Adrenal gland (tissue), 12 donors: ENCODE data around the gene PUSL1. TPM values are rescaled to one million over a fixed set of nuclear protein-coding genes. Genes with fewer than 3 reads are reported as not detected.

Experiments used
- DNase-seq, 7 donors: peaks; one replicate each; pipeline ENCODE4 v3.0.0-alpha.2; 2019 to 2020
- H3K27ac ChIP-seq, 5 donors: fragments of 200-600 bp; sonication (generic) in 4 of 5; 1 replicate in 3 of 5; 2 replicates in 2 of 5; pipeline versions ENCODE4 v1.5.1 to v1.8.0; 2016 to 2020; ENCODE audit warnings: mild to moderate bottlenecking in 1 of 5
- H3K27me3 ChIP-seq: fragments of 200-600 bp; 2 replicates; pipeline ENCODE4 v1.8.0; 2021
- H3K36me3 ChIP-seq, 2 donors: fragments of 200-600 bp; replicated peaks in 1 of 2; 1 replicate in 1 of 2; 2 replicates in 1 of 2; pipeline versions ENCODE4 v1.5.1 to v1.8.0; 2018 to 2022
- H3K4me1 ChIP-seq, 2 donors: fragments of 200-600 bp; replicated peaks in 1 of 2; 1 replicate in 1 of 2; 2 replicates in 1 of 2; pipeline versions ENCODE4 v1.5.1 to v1.8.0; 2018 to 2021
- H3K4me3 ChIP-seq, 4 donors: fragments of 200-600 bp; sonication (generic) in 3 of 4; one replicate each; pipeline ENCODE4 v1.5.1; 2016 to 2018
- H3K9me3 ChIP-seq, 3 donors: fragments of 200-600 bp; sonication (generic) in 1 of 3; replicated peaks in 1 of 3; 1 replicate in 2 of 3; 2 replicates in 1 of 3; pipeline versions ENCODE4 v1.5.1 to v1.8.0; 2016 to 2021
- POLR2A ChIP-seq, 2 donors: fragments of 450-650 bp; IDR thresholded peaks; one replicate each; pipeline ENCODE4 v1.6.1; 2017; ENCODE audit warnings: antibody characterized with exemption in 2 of 2, mild to moderate bottlenecking in 2 of 2, moderate library complexity in 1 of 2
- WGBS, 4 donors: extraction: QIAGEN DNeasy Blood & Tissue Kit in 2 of 4; methylation state at CpG; one replicate each; pipeline versions ENCODE4 v1.1.5 to v1.1.7; 2013 to 2017; 5-methylcytosine and 5-hydroxymethylcytosine counted together
- intact Hi-C, 2 donors: fragments of 100-400 bp; cut with DNase I; formaldehyde crosslinking; loops; one replicate each; pipeline versions ENCODE4 v1.14.1 to v1.15.0; 2022 to 2023
- polyA plus RNA-seq, 3 donors: library from polyadenylated mRNA; stranded (reverse); fragments of 200-250 nt in 2 of 3; fragments of 350-450 nt in 1 of 3; fragmentation: Illumina TruSeq in 1 of 3; extraction: RNeasy Lipid Tissue Mini Kit (QIAGEN cat#74804) in 1 of 3; gene quantifications; one replicate each; pipeline ENCODE4 v1.2.3, GENCODE V29; 2013 to 2014
- total RNA-seq, 9 donors: library from RNA; depleted of rRNA in 4 of 9; stranded (reverse); fragments of >200 nt in 4 of 9; fragments of 120-200 nt in 1 of 9; fragmentation: NEBNext Ultra II Directional in 1 of 9; extraction: Animal tissue kit (Norgen Biotek cat#: 25700) in 1 of 9; gene quantifications; one replicate each; pipeline versions ENCODE4 v1.1.0 to v1.2.4, GENCODE V29; 2013 to 2023
- TF ChIP-seq, protein P1 (sequence below), 6 experiments: fragments of 450-650 bp in 4 of 6; fragments of 200-600 bp in 2 of 6; sonication (generic) in 1 of 6; IDR thresholded peaks; 1 replicate in 5 of 6; 2 replicates in 1 of 6; pipeline versions ENCODE4 v1.5.1 to v1.8.0; 2016 to 2021; ENCODE audit warnings: antibody characterized with exemption in 6 of 6, mild to moderate bottlenecking in 2 of 6, moderate library complexity in 1 of 6
- donor health status: healthy with polysubstance abuse.
- donor health status: Bipolar disorder and iron deficiency.
- donor health status: DM: yes; HTN: yes; CAD: no.
- donor health status: DM: no; HTN: no; CAD: no.
- donor health status: DM: no; HTN: no; CAD: no.
- donor health status: DM: yes; HTN: yes; CAD: no.

The PUSL1 gene
- total and polyA plus RNA-seq, 12 donors: 2.5 to 43.8 (median 26.1) TPM

DNA sequence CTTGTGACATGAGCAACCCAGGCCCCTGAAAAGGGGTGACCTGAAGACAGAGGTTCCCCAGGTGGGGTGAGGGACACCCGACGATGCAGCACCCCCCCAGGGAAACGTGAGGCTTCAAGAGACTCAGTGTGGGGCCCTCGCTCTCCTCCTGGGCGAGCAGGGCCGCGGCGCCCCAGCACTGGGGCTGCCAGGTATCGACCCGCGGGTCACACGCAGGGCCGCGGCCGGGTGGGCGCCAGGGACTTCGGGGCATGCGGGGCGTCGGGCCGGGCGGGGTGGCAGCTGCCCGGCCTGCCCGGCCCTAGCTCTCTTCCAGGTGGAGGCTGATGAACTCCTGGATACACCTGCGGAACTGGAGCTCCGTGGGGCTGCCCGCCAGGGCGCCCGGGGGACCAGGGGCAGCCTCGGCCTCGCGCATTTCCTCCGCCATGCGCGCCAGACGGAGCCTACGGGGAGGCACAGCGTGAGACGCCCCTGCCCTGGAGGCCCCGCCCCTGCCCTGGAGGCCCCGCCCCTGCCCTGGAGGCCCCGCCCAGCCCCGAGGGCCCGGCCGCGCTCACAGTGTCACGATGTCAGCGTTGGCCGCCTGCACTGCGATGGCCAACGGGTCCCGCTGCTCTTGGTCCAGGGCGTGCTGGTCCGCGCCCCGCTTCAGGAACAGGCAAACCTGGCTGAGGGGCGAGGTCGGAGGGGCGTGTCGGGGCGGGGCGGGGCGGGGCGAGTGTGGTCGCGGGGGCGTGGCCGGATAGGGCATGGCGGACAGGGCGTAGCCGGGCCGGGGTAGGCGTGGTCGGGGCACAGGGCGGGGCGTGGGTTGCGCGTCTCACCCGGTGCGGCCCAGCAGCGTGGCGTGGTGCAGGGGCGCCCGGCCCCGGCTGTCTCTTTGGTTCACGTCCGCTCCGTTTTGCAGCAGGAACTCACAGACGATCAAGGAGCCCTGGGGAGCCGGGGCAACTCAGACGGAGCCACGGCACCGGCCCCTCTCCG, 14.8 kb upstream of the PUSL1 start:
- no peak for TF ChIP-seq POLR2A (IDR thresholded peaks at IDR 0.05)
- TF ChIP-seq, protein P1, sequence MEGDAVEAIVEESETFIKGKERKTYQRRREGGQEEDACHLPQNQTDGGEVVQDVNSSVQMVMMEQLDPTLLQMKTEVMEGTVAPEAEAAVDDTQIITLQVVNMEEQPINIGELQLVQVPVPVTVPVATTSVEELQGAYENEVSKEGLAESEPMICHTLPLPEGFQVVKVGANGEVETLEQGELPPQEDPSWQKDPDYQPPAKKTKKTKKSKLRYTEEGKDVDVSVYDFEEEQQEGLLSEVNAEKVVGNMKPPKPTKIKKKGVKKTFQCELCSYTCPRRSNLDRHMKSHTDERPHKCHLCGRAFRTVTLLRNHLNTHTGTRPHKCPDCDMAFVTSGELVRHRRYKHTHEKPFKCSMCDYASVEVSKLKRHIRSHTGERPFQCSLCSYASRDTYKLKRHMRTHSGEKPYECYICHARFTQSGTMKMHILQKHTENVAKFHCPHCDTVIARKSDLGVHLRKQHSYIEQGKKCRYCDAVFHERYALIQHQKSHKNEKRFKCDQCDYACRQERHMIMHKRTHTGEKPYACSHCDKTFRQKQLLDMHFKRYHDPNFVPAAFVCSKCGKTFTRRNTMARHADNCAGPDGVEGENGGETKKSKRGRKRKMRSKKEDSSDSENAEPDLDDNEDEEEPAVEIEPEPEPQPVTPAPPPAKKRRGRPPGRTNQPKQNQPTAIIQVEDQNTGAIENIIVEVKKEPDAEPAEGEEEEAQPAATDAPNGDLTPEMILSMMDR (IDR thresholded peaks at IDR 0.05): no peak
- no peak for DNase-seq
- H3K36me3 ChIP-seq: peaks cover 0 to 9% of the 10 kb centered on the region in 2 donors
- no peaks in the 10 kb centered on the region for H3K9me3 ChIP-seq
- no peaks in the 10 kb centered on the region for H3K27me3 ChIP-seq
- WGBS, 4 donors: 66 to 81% (median 78%) methylated on average over 4 to 94 of the region's 94 CpGs
- no peaks in the 10 kb centered on the region for H3K4me1 ChIP-seq
- H3K27ac ChIP-seq: no peak overlapping the region
- H3K4me3 ChIP-seq: no peak overlapping the region
- intact Hi-C loops: loop anchor here in 1 of 2 donors (10.0 kb wide), 1 partner anchor 309 kb away; the partner anchor contains the start of gene PERM1

DNA sequence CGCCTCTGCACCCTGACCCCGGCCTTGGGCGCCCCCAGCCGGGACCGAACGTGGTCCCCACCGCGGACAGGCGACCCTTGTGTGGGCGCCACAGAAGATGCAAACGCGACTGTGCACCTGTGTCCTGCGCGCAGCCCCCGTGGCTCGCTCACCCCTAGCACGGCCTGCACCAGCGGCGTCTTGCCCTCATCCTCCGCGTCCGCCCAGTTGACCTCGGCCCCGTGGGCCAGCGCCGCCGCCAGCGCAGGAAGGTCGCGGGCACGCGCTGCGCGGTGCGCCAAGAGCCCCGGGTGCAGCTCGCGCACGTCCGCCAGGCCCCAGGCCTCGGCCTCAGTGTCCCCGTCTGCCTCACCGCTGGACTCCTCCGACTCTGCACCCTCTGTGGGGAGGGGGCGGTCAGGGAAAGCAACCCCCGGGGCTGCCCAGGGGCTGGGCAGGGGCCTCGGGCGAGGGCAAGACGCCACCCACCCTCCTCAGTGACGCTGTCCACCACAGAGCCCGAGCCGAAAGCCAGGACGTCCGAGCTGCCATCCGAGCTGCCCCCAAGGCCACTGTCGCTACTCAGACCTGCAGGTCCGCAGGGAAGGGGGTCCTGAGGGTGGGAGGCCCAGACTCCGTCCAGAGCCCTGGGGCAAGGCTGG, 14.0 kb upstream of the PUSL1 start:
- DNase-seq: no peak
- Histone ChIP-seq H3K4me1 (no peaks in the 10 kb centered on the region), H3K9me3 (no peaks in the 10 kb centered on the region), H3K27ac (no peak overlapping the region), H3K36me3 (peaks cover 0 to 9% of the 10 kb centered on the region in 2 donors), H3K27me3 (no peaks in the 10 kb centered on the region), H3K4me3 (no peak overlapping the region)
- 86 to 89% methylated on average over 57 to 58 of the region's 58 CpGs; no CpG with 5 or more reads in 2 of the 4 donors for WGBS, 4 donors
- TF ChIP-seq, protein P1 (IDR thresholded peaks at IDR 0.05): no peak
- no peak for TF ChIP-seq POLR2A (IDR thresholded peaks at IDR 0.05)
- intact Hi-C loops: loop anchor here in 1 of 2 donors (10.0 kb wide), 1 partner anchor 310 kb away; the partner anchor contains the start of gene PERM1

DNA sequence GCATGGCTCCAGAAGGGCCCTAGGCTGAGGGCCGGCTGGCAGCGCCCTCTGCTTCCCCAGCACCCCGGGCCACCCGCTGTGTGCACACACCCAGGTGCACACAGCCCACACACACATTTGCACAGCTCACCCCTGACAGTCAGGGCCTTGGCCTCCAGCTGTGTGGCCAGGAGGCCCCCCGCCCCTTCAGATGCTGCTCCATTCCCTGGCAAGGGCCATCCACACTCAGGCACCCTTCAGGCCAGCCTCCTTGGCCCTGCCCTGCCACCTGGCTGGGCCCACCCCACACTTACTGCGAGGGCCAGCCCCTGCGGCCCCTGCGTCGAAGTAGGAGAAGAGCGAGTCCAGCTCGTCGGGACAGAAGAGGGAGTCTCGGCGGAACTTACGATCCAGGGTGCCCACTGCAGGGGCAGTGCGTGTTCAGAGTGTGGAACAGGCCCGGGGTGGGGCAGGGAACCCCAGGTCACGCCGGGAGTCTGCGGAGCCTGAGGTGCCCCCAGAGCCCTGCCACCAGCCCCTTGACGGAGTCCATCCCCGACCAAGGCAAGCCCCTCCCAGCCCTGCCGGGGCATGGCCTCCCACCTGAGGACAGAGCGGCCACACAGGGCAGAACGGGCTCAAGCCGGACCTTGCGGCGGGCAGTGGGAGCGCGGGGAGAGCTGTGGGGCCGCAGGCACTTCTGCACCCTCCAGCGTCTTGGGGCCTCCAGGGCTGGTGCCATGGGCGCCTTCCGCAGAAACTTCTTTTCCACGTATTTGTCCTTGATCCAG, 13.1 kb upstream of the PUSL1 start:
- Histone ChIP-seq H3K36me3 (peaks cover 0 to 9% of the 10 kb centered on the region in 2 donors), H3K27ac (no peak overlapping the region), H3K9me3 (no peaks in the 10 kb centered on the region), H3K4me1 (no peaks in the 10 kb centered on the region), H3K4me3 (no peak overlapping the region), H3K27me3 (no peaks in the 10 kb centered on the region)
- intact Hi-C loops: loop anchor here in 1 of 2 donors (10.0 kb wide), 1 partner anchor 311 kb away; the partner anchor contains the start of gene PERM1
- WGBS, 4 donors: 93 to 99% (median 95%) methylated on average over 21 to 35 of the region's 35 CpGs
- DNase-seq: no peak
- TF ChIP-seq, protein P1 (IDR thresholded peaks at IDR 0.05): no peak
- no peak for TF ChIP-seq POLR2A (IDR thresholded peaks at IDR 0.05)
